Femur (tissue), 1 donor: ENCODE results near the gene NKTR.
"Not testable (repeated sequence)": the region's sequence is repeated elsewhere in the genome, so short reads cannot be mapped to it uniquely, and the experiment has no call there.

Experiments used
- DNase-seq: peaks from one replicate; pipeline ENCODE4 v3.0.0-alpha.2; 2017

Gene NKTR

GRCh38 chr3:42600111-42600957 is at the start of gene NKTR:
NKTR (plus strand) TSS chr3:42600686; CDS start chr3:42601007, 321 bp downstream.
- peak; percentile 98 for DNase-seq

DNA sequence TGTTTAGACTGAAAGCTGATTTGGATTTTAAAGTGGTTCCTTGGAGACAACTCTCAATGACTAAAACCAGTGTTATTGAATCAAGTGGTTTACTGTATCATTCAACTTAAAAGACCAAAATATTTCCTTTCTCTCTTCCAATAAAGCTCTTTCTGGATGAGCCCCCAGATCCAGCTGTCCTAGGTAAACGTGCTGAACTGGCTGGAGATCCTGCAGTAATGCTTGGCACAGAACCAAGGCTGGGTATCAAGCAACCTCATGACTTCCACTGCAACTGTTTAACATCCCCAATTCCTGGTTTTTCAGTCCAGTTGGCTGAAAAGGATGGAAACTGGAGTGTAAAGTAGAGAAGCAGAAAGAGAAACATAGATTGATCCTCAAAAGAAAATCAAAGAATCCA is 47.7 kb upstream of the NKTR start:
- DNase-seq, result no peak

- DNase-seq, result no peak
These were observed 44.3 kb upstream of the NKTR start for GRCh38 chr3:42556089-42556632.

GRCh38 chr3:42556817-42557216 is 43.7 kb upstream of the NKTR start:
- not testable (repeated sequence) for DNase-seq

DNA sequence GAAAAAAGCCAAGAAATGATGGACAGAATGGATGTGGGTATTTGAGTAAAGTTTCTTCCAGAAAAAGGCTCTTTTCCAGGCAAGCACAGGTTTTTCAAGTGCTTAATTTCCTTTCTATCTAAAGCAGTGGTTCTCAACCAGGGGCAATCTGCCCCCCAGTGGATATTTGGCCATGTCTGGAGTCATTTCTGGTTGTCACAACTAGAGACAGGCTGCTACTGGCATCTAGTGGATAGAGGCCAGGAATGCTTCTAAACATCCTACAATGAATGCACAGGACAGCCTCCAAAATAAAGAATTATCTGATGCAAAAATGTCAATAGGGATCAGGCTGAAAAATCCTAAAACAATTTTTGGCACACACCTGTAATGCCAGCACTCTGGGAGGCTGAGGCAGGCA is 42.6 kb upstream of the NKTR start:
- no peak for DNase-seq

GRCh38 chr3:42562047-42562907 is 38.2 kb upstream of the NKTR start:
- no peak for DNase-seq

DNA sequence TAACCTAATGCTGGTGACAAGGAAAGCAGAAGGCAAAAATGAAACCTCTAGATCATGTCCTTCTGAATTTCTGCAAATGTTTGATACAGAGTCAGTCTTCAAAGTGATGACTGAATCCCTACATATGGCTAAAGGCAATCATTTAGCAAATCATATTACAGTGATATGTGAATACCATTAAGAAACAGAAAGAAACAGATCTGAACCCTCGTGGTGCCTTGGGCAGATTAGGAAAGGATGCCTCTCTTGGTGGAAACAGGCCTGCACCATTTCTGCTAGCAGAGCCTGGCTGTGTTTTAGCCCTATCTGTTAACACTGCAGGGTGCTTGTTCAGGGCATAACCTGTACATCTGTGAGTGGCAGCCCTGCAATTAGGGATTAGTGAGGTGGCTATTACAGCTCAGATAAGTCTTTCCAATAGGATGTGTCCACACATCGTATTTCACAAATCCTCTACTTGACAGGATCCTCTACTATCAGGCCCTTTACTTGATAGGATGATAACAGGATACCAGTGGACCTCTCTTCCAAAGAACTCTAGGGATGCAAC is 30.8 kb upstream of the NKTR start:
- DNase-seq, result no peak

DNA sequence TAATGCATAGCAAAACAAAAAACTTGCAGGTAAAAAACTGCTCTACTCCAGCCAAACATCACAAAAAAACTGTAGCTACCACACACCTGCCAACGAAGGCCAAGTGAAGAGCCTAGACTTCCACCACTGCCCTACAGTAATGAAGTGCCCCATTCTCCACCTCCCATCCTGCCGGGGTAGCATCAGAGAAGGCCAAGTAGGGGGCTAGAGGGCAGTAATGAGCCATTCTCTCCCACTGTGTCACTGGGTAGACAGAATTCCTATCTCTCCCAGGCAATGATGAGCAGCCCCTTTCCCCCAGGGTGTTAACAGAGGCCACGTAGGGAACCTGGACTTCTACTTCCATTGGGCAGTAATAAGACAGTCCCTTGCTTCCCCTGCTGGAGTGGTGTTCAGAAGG is 28.2 kb upstream of the NKTR start:
- no peak for DNase-seq

GRCh38 chr3:42575137-42575741 is 25.2 kb upstream of the NKTR start:
- DNase-seq, result no peak

DNA sequence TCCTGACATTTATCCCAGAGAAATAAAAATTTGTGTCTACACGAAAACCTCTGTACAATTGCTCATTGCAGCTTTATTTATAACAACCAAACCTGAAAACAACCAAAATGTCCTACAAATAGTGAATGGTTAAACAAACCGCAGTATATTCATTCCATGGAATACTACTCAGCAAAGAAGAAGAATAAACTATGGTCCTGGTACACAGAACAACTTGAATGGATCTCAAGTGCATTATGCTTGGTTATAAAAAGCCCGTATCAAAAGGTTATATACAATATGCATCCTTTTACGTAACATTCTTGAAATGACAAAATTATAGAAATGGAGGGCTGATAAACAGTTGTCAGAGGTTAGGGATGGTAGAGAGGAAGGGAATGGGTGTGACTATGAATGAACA is 22.4 kb upstream of the NKTR start:
- no peak for DNase-seq

DNA sequence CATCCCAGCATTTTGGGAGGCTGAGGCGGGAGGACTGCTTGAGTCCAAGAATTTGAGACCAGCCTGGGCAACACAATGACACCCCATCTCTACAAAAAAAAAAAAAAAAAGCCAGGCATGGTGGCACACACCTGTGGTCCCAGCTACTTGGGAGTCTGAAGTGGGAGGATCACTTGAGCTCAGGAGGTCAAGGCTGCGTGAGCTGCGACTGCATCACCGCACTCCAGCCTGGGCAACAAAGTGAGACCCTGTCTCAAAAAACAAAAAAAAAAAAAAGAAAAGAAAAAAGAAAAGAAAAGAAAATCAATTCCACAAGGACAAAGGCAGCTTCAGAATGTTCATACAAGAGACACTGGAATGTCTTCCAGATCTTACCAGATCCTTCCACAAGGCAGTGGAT is 21.1 kb upstream of the NKTR start:
- DNase-seq, result not testable (repeated sequence)

DNA sequence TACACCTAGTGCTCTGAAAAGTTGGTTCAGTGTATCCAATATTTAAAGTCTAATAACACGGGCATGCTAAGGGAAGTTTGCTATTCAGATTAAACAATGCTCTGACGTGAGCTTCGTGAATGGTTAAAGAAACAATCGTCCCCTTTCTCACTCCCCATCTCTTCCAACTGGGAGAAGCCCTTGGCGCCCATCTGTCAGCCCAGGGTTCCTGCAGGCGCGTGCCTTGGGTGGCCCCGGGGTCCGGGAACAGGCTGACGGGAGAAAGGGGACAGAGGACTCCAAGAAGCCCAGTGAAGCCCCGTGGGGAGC is 19.1 kb upstream of the NKTR start:
- no peak for DNase-seq

- DNase-seq, result peak; percentile 96
These were observed 18.6 kb upstream of the NKTR start, which contains the start of gene SEC22C for GRCh38 chr3:42581709-42582473. SEC22C (minus strand) TSS chr3:42581967; CDS start chr3:42569046, 12,921 bp downstream.

DNA sequence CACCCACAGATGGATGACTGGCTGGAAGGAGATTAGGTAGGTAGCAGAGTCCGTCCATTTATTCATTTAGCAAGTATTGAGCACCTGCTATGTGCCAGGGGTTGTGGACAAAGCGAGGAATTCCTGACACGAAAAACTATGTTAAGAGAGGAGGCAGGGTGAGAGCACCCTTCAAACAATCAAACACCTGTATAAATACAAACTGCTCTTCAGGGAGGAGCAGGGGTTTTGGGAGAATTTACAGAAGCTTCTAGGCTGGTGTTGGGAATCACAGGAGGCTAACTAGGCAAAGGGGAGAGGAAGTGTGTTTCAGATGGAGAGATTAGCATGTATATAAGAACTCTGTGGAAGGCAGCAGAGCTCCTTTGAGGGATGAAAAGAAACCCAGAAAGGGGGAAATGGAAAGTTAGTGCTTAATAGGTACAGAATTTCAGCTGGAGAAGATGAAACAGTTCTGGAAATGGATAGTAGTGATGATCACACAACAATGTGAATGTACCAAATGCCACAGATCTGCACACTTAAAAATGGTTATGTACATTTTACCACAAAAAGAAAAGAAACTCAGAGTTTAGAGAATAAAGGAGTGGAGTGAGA is 17.9 kb upstream of the NKTR start:
- no peak for DNase-seq

- no peak for DNase-seq
These were observed 11.9 kb upstream of the NKTR start for GRCh38 chr3:42588625-42589024.

DNA sequence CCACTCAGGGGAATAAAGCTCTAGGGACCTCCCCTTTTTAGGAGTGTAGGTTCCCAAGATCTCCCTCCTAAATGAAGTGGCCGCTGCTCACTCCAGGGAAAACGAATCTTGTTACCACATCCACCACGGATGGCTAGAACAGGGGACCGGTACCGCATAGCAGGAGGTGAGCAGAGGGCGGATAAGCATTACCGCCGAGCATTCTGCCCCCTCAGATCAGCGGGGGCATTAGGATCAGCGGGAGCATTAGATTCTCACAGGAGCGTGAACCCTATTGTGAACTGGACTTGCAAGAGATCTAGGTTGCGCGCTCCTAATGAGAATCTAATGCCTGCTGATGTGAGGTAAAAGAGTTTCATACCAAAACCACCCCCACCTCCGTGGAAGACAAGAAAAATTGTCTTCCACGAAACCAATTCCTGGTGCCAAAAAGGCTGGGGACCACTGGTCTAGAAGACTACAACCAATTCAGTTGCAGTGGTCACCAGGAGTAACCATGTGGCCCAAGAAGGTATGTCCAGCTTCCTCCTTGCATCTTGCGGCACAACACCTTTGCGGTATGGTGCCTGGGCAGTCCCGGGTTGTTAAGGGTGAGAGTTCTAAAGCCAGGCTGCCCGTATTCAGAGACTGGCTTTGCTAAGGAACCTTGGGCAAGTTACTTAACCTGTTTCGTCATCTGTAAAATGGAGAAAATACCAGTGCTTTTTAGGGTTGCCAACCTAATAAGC is 10.9 kb upstream of the NKTR start:
- DNase-seq, result no peak

- no peak for DNase-seq
These were observed 9.3 kb upstream of the NKTR start for GRCh38 chr3:42590989-42591756.

- DNase-seq, result no peak
These were observed 8.7 kb upstream of the NKTR start for GRCh38 chr3:42591811-42592210.

DNA sequence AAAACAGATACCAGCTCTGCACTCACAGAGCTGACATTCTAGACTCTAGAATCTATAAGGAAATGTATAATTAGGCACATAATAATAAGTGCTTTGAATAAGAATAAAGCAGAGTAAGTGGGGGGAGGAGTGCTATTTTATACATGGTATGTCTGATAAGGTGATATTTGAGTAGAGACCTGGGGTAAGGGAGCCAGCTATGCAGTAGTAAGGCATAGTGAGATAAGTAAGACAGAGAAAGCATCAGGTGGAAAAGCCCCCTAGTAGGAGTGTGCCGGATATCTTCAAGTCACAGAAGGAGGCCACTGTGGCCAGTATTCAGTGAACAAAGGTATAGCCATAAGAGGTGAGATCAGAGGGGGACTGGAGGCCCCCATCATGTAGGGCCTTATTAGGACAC is 6.9 kb upstream of the NKTR start:
- DNase-seq, result no peak

- DNase-seq, result no peak
These were observed 4.8 kb upstream of the NKTR start for GRCh38 chr3:42595682-42596081.
